HepG2 (cell line): ENCODE measurements around the gene SERTAD1. TPM values are rescaled to one million over a fixed set of nuclear protein-coding genes. Genes with fewer than 3 reads are reported as not detected.

Experiments
- ATAC-seq: fragments of 200-7000 bp; cut with Tn5 transposase; 3 replicates; pipeline ENCODE4 v1.9.1; 2020; ENCODE audit warnings: mild to moderate bottlenecking, moderate library complexity
- BruUV-seq: library from RNA; stranded (reverse); fragments of 400-500 nt; replicated peaks from 2 replicates; lab custom pipeline; 2021; lab: Mats Ljungman, UMichigan
- CTCF ChIA-PET: fragments of 300-600 bp; formaldehyde crosslinking; extraction: SDS; loops from one replicate; lab custom pipeline; 2021; ENCODE audit warnings: low total read pairs, inconsistent platforms, low intra/inter-chr PET ratio; lab: Yijun Ruan, JAX
- POLR2A ChIA-PET: fragments of 350-600 bp; sonication (Branson Sonifier 250); formaldehyde crosslinking; loops from one replicate; lab custom pipeline; 2020; ENCODE audit warnings: antibody characterized with exemption, inconsistent platforms; lab: Yijun Ruan, JAX
- DNase-seq: peaks from one replicate; pipeline ENCODE4 v3.0.0-alpha.2; 2015; ENCODE audit warnings: low spot score
- FAIRE-seq: peaks from 3 replicates; lab custom pipeline; 2011; peaks lifted over from hg19 to GRCh38; lab: Jason Lieb, UNC
- H2AFZ ChIP-seq: one replicate; pipeline ENCODE4 v1.6.1; 2011; ENCODE audit warnings: low read length, inconsistent platforms
- H3K27ac ChIP-seq: fragments of 300-600 bp; 3 replicates; pipeline ENCODE4 v1.8.0; 2011; ENCODE audit warnings: mixed run types, mild to moderate bottlenecking, mixed read lengths, low read length, inconsistent platforms; ENCODE audit not compliant: insufficient read depth; ENCODE audit errors: extremely low read length
- H3K27me3 ChIP-seq, 2 experiments: fragments of 200-600 bp in 1 of 2; 2 replicates in 1 of 2; 3 replicates in 1 of 2; pipeline versions ENCODE4 v1.6.0 to v1.8.0; 2011; ENCODE audit warnings: low read length in 2 of 2, mild to moderate bottlenecking in 2 of 2, moderate library complexity in 2 of 2, inconsistent platforms in 1 of 2; ENCODE audit not compliant: insufficient read depth in 2 of 2, control insufficient read depth in 1 of 2
- H3K36me3 ChIP-seq, 2 experiments: fragments of 200-600 bp in 1 of 2; replicated peaks in 1 of 2; 2 replicates in 1 of 2; 3 replicates in 1 of 2; pipeline versions ENCODE4 v1.5.1 to v1.8.0; 2011; ENCODE audit warnings: low read length in 2 of 2, inconsistent platforms in 1 of 2; ENCODE audit not compliant: insufficient read depth in 2 of 2, control insufficient read depth in 1 of 2
- H3K4me1 ChIP-seq: 2 replicates; pipeline ENCODE4 v1.5.1; 2012; ENCODE audit warnings: low read length, inconsistent platforms; ENCODE audit not compliant: insufficient read depth
- H3K4me2 ChIP-seq: 2 replicates; pipeline ENCODE4 v1.6.0; 2011; ENCODE audit warnings: low read depth, low read length, inconsistent platforms
- H3K4me3 ChIP-seq, 3 experiments: fragments of 200-600 bp in 1 of 3; sonication (generic), shearing (Covaris generic) in 1 of 3; replicated peaks in 1 of 3; 2 replicates each; pipeline ENCODE4 v1.5.1; 2011 to 2016; ENCODE audit warnings: low read length in 3 of 3, inconsistent platforms in 2 of 3, low read depth in 2 of 3, mild to moderate bottlenecking in 2 of 3, control low read depth in 1 of 3, mixed read lengths in 1 of 3; ENCODE audit not compliant: insufficient read depth in 1 of 3
- H3K79me2 ChIP-seq: one replicate; pipeline ENCODE4 v1.6.1; 2011; ENCODE audit warnings: low read length, inconsistent platforms; ENCODE audit not compliant: insufficient read depth
- H3K9ac ChIP-seq: 2 replicates; pipeline ENCODE4 v1.6.0; 2011; ENCODE audit warnings: mild to moderate bottlenecking, low read depth, low read length, inconsistent platforms; ENCODE audit not compliant: insufficient read depth
- H3K9me3 ChIP-seq: 2 replicates; pipeline ENCODE4 v1.5.1; 2012; ENCODE audit warnings: mild to moderate bottlenecking, low read length
- H4K20me1 ChIP-seq: 2 replicates; pipeline ENCODE4 v1.6.0; 2011; ENCODE audit warnings: inconsistent platforms, mild to moderate bottlenecking, low read length, moderate library complexity; ENCODE audit not compliant: insufficient read depth
- ARNT ChIP-seq: fragments of 450-650 bp; IDR thresholded peaks from 2 replicates; pipeline ENCODE4 v1.6.1; 2017
- ELF3 ChIP-seq: IDR thresholded peaks from 2 replicates; pipeline ENCODE4 v1.6.1; 2016; ENCODE audit warnings: missing genetic modification reagents, missing compliant biosample characterization
- FOSL2 ChIP-seq: sonication (generic); formaldehyde crosslinking; IDR thresholded peaks from 2 replicates; pipeline ENCODE4 v1.4.0; 2020; ENCODE audit warnings: missing genetic modification reagents
- GPBP1L1 ChIP-seq: sonication (generic); formaldehyde crosslinking; IDR thresholded peaks from 2 replicates; pipeline ENCODE4 v1.5.0; 2020; ENCODE audit warnings: mild to moderate bottlenecking, missing genetic modification reagents
- IRX3 ChIP-seq: sonication (generic); formaldehyde crosslinking; IDR thresholded peaks from 2 replicates; pipeline ENCODE4 v1.8.1; 2023; ENCODE audit warnings: mild to moderate bottlenecking, low read depth, missing genetic modification reagents, borderline replicate concordance
- MTF1 ChIP-seq: sonication (generic); formaldehyde crosslinking; IDR thresholded peaks from 2 replicates; pipeline ENCODE4 v1.5.0; 2020; ENCODE audit warnings: missing genetic modification reagents
- PRDM4 ChIP-seq: sonication (generic); formaldehyde crosslinking; IDR thresholded peaks from 2 replicates; pipeline ENCODE4 v1.9.0; 2021; ENCODE audit warnings: missing genetic modification reagents, borderline replicate concordance
- SATB2 ChIP-seq: sonication (generic); formaldehyde crosslinking; IDR thresholded peaks from 2 replicates; pipeline ENCODE4 v1.5.0; 2020; ENCODE audit warnings: missing genetic modification reagents
- SIN3A ChIP-seq: IDR thresholded peaks from 2 replicates; pipeline ENCODE4 v1.6.1; 2011; ENCODE audit warnings: low read depth, mild to moderate bottlenecking, control low read depth, low read length, borderline replicate concordance
- SRSF1 ChIP-seq: fragments of 200-400 bp; formaldehyde crosslinking; optimal IDR thresholded peaks from 2 replicates; pipeline ENCODE3; 2017; ENCODE audit warnings: mild to moderate bottlenecking, low read depth, low read length, moderate library complexity
- ZNF18 ChIP-seq: sonication (generic); formaldehyde crosslinking; IDR thresholded peaks from 2 replicates; pipeline ENCODE4 v1.8.0; 2022; ENCODE audit warnings: mild to moderate bottlenecking, missing genetic modification reagents; ENCODE audit not compliant: insufficient replicate concordance
- ZNF44 ChIP-seq: sonication (generic); formaldehyde crosslinking; IDR thresholded peaks from 2 replicates; pipeline ENCODE4 v1.5.1; 2020; ENCODE audit warnings: mild to moderate bottlenecking, missing genetic modification reagents
- ZNF530 ChIP-seq: sonication (generic); formaldehyde crosslinking; IDR thresholded peaks from 2 replicates; pipeline ENCODE4 v1.5.0; 2020; ENCODE audit warnings: low read depth, mild to moderate bottlenecking, missing genetic modification reagents
- WGBS: methylation state at CpG from one replicate; pipeline ENCODE4 v1.1.6; 2017; ENCODE audit warnings: low lambda C conversion rate; 5-methylcytosine and 5-hydroxymethylcytosine counted together
- in situ Hi-C: cut with HindIII; loops from 2 replicates; pipeline ENCODE4 v1.10.0; 2017; ENCODE audit warnings: low pct_unique_long_range_greater_than_20kb; ENCODE audit not compliant: extremely low pct_ligation_motif_present
- intact Hi-C: fragments of 100-400 bp; cut with micrococcal nuclease; formaldehyde crosslinking; loops from one replicate; pipeline ENCODE4 v1.10.0; 2022; ENCODE audit not compliant: unreplicated experiment
- polyA plus RNA-seq, 8 experiments: library from polyadenylated mRNA; depleted of rRNA in 3 of 8; stranded (reverse) in 7 of 8; unstranded in 1 of 8; fragments of >200 nt; fragmentation: Illumina TruSeq in 4 of 8; extraction: Trizol in 4 of 8; gene quantifications; 2 replicates each; pipeline versions ENCODE4 v1.2.1 to v1.2.3, GENCODE V29; 2011 to 2016; ENCODE audit warnings: low read depth in 4 of 8, missing spikeins in 1 of 8, mixed read lengths in 1 of 8; ENCODE audit not compliant: insufficient read depth in 1 of 8
- total RNA-seq, 5 experiments: library from RNA; depleted of rRNA; stranded (reverse); fragments of >200 nt; fragmentation: Illumina TruSeq; extraction: Trizol; gene quantifications; 2 replicates each; pipeline ENCODE4 v1.2.3, GENCODE V29; 2016; ENCODE audit warnings: low read depth in 1 of 5

The SERTAD1 gene
- total and polyA plus RNA-seq, 2 of the 13 experiments (the other 11 are each of a cell fraction or from before 2014, with no cell fraction given), result 4.3 to 4.5 TPM

GRCh38 chr19:40379446-40380198 is 46.2 kb downstream of the SERTAD1 start:
- ChIA-PET POLR2A (no interaction called here), CTCF (no interaction called here)
- no peak overlapping the region for H3K27ac ChIP-seq
- H3K9ac ChIP-seq, result no peak overlapping the region
- no peak overlapping the region for H3K4me2 ChIP-seq
- no peak for TF ChIP-seq ELF3 (CRISPR knock-in tag)
- no peak for TF ChIP-seq SATB2 (CRISPR knock-in tag)
- TF ChIP-seq SRSF1, result no peak
- TF ChIP-seq GPBP1L1 (CRISPR knock-in tag), result no peak
- no peak for TF ChIP-seq PRDM4
- no peak for TF ChIP-seq FOSL2 (CRISPR knock-in tag)
- no peak for TF ChIP-seq MTF1
- TF ChIP-seq IRX3 (CRISPR knock-in tag), result no peak
- TF ChIP-seq ARNT, result no peak
- no peak for TF ChIP-seq ZNF530 (CRISPR knock-in tag)
- TF ChIP-seq ZNF44, result no peak
- no peak for TF ChIP-seq SIN3A
- TF ChIP-seq ZNF18 (CRISPR knock-in tag), result no peak
- in situ Hi-C loops (no loop called here), intact Hi-C loops (no loop called here)
- no TSS peak for BruUV-seq
- ATAC-seq (no peak), FAIRE-seq (no peak), DNase-seq (no peak)
- H3K36me3 ChIP-seq, result no peaks in the 10 kb centered on the region; a peak in 1 of 5 replicates
- H2AFZ ChIP-seq, result no peak overlapping the region
- no peaks in the 10 kb centered on the region for H4K20me1 ChIP-seq
- H3K27me3 ChIP-seq, result no peaks in the 10 kb centered on the region
- peaks cover 2% of the 10 kb centered on the region; the same call in 1 of the 2 replicates for H3K4me1 ChIP-seq
- WGBS, result 58% methylated on average over 3 of the region's 11 CpGs
- H3K4me3 ChIP-seq, result no peak overlapping the region
- no peaks in the 10 kb centered on the region for H3K9me3 ChIP-seq
- H3K79me2 ChIP-seq, result no peaks in the 10 kb centered on the region
